Raji (cell line): ENCODE results near the gene PRLR.

Experiments used
- POLR2A ChIP-seq: IDR thresholded peaks from 2 replicates; pipeline ENCODE4 v1.6.1; 2011; ENCODE audit warnings: low read depth, low read length, control low read depth; ENCODE audit not compliant: insufficient read depth

PRLR gene

DNA sequence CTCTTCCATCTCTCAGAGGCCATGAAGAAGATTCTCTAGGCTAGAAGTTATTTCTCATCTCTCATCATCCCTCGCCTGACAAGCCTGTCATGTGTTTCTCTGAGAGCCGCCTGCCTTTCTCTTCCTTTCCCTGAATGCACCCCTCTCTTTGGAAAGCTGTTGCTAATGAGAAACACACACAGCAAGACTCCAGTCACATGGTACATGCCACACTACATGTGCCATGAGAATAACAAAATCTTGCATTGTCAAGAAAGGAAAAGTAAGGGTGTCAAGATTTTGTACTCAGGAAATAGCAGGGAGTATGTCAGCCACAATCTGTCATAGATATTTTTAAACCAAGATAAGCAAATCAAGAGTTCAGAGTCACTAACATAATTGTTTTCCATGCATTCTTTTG lies 191.4 kb downstream of the PRLR start:
- no peak for TF ChIP-seq POLR2A

DNA sequence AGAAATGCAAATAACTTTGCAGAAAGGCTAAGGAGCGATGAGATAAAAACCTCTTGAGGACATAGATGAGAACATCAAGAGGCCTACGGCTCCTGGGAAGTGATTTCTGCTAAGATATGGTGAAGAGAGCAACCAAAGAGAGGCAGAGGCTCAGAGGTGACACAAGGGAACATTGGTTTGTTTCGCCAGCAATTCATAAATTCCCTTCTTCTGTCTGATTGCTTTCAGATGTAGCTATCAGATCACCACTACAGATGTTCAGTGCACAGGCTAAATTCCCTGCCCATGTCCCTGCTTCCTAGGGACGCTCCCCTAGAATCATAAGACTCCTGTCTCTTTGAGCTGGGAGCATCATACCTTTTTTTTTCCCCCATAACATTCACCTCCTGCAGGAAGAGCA lies 193.8 kb downstream of the PRLR start:
- no peak for TF ChIP-seq POLR2A

DNA sequence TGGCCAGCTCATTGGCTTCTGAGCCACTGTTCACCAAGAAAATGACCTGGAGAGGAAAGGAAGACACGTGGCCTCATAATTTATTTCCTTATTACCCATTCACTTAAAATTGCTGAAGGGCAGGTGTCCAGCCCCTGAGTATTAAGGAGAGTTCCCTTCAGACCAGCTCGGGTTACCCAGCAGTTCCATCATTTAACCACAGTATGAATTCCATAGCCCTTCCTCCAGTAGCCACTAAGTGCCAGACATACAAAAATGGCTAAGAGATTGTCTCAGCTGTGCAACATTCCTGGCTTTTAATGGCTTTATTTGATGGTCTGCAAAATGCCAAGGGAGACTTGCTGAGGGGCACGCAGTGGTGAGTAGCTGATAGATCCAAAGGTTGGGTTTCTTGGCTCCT lies 195.0 kb downstream of the PRLR start:
- TF ChIP-seq POLR2A: no peak

DNA sequence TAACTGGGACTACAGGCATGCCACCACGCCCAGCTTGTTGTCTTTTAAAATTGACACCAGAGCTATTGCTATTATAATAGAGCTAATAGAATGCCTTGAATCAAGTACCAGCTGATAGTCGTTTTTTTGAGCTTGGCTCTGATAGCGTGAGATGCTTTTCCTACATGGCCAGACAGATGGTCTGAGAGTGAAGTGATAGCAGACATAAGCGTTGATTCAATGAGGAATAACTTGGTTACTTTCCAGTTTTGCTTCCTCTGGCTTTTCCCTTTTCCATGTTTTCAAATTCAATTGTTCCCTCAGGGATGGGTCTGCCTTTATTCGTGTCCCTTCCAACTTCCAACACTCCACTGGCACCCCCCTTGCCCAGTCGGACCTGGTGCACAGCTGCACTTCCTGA lies 197.9 kb downstream of the PRLR start:
- no peak for TF ChIP-seq POLR2A

DNA sequence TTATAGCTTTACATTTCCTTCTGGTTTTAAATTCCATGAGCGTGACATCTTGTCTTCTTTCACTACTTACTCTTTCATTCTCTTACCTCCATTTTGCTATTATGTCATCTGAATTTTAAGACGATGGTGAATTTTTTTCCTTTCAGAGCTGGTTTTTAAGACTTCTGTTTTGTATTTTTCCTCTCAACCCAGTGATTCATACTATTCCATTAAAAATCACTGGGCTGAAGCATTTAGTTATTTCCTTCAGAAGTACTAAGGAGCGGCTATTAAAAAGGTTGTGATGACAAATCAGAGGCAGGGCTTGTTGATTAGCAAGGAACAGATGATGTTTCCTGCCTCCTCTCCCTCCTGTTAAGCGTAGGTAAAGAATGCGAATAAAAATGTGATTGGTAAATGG lies 199.0 kb downstream of the PRLR start:
- TF ChIP-seq POLR2A: no peak

DNA sequence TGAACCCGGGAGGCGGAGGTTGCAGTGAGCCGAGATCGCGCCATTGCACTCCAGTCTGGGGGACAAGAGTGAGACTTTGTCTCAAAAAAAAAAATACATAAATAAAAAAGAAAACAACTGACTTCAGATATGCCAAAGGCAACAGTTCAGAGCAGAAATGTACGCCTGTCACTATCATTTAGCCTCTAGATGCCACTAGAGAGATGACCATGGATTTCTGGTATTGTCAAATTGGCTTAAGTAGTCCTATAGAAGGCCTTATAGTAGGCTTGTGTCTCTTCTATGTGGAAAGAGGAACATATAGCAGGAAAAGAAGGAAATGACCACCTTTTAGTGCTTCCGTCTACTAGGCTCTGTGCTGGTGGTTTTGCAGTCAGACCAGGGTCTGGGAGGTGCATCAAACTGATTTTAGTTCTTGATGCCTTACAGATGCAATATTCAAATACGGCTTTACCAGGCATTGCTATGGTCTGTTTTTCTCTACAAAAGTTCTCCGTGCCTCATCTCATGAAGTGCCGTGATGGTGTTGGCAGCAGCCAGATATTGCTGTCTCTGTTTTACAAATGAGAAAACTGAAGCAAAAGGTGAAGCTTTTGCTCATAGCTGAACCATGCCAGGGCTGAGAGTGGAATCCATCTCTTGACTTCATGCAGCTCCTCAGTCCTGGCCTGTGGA lies 199.7 kb downstream of the PRLR start:
- TF ChIP-seq POLR2A: no peak

DNA sequence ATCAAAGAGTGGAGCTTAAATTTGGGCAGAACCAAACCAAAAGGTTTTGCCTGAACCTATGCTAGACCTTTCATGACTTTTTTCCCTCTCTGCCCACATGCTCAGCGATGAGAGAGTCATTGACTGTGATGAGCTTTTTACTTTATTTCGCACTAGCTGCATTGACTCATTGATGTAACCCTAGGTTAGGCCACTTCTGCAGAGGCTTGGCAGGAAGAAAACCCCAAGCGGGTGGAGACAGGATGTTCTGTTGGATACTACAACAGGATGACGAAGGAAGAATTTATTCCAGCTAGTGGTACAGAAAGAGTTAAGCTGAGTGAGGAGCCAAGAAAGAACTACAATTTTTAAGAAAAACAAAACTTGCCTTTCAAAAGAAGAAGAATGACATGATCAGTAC lies 201.0 kb downstream of the PRLR start:
- TF ChIP-seq POLR2A: no peak

DNA sequence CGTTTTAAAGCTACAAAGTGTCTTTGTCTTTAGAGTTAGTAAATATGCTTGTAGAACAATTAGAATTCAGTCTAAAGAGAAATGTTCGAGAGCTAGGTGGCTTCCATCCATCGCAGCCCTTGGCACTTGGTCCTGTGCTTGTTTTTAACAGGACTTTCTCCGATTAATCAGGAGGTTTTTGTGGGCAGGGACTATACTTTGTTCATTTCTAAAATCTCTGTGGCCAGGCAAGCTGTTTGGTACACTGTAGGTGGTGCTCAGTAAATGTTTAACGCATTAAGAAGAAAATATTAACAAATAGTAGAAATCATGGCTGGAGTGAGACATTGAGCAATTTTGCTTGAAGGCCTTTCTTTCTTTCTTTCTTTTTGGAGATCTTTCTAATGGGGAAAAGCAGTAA lies 203.3 kb downstream of the PRLR start:
- no peak for TF ChIP-seq POLR2A

DNA sequence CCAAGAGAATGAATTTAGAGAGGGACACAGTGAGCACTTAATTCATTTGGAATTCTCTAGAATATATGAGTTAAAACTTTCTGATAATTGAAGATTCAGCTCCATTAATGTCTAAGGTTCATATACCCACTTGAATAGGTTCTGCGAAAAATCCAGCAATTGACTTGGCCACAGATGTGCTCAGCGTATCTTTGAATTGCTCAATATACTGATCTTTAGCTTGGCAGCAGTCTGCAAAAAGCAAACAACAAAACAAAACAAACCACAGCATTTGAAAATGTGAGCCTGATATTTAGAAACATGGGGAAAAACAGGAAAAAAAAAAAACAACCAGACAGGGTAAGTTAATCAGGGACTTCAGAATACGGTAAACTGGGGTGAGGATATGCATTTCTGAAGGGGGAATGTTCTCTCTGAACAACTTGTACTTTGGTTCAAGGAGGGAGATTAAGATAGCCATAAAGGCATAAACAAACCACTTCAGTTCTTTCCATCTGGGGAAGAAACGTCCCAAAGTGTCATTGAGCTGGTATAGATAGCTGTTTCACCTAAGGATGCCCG lies 203.9 kb downstream of the PRLR start:
- no peak for TF ChIP-seq POLR2A

DNA sequence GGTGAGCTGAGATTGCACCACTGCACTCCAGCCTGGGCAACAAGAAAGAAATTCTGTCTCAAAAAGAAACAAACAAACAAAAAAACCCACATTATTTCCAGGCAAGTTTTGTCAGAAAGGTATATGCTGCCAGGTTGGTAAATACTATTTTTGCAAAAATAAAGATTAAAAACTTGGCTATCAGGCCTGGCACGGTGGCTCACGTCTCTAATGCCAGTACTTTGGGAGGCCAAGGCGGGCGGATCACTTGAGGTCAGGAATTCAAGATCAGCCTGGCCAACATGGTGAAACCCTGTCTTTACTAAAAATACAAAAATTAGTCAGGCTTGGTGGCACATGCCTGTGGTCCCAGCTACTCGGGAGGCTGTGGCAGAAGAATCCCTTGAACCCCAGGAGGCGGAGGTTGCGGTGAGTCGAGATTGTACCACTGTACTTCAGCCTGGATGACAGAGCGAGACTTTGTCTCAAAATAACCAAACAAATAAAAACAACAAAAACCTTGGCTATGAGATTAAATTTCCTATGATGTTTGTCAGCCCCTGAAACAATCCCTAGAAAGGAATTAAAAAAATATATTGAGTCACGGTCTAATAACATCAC lies 205.3 kb downstream of the PRLR start:
- no peak for TF ChIP-seq POLR2A

DNA sequence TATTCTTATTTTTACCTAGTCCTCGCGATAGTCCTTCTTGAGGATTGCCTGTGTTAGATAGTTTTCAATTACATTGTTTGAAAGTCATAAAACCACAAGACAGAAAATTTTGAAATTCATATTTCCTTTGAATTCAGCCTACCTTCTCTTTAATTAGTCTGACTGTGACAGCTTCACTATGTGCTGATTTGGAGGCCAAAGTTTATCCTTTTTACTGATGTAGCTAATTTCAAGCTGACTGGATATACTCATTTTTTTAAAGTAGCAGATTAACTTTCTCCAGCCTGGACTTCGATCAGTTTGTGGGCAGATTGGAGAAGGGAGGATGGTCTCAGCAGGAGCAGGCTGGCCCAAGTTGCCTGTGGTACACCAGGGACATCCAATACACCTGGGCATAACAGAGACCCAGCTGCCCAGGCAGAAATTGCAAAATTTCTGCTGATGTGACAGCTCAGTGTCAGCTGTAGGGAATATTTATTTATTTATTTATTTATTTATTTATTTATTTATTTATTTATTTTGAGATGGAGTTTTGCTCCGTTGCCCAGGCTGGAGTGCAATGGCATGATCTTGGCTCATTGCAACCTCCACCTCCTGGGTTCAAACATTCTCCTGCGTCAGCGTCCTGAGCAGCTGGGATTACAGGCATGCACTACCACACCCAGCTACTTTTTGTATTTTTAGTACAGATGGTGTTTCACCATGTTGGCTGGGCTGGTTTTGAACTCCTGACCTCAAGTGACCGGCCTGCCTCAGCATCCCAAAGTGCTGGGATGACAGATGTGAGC lies 206.7 kb downstream of the PRLR start:
- TF ChIP-seq POLR2A: no peak

DNA sequence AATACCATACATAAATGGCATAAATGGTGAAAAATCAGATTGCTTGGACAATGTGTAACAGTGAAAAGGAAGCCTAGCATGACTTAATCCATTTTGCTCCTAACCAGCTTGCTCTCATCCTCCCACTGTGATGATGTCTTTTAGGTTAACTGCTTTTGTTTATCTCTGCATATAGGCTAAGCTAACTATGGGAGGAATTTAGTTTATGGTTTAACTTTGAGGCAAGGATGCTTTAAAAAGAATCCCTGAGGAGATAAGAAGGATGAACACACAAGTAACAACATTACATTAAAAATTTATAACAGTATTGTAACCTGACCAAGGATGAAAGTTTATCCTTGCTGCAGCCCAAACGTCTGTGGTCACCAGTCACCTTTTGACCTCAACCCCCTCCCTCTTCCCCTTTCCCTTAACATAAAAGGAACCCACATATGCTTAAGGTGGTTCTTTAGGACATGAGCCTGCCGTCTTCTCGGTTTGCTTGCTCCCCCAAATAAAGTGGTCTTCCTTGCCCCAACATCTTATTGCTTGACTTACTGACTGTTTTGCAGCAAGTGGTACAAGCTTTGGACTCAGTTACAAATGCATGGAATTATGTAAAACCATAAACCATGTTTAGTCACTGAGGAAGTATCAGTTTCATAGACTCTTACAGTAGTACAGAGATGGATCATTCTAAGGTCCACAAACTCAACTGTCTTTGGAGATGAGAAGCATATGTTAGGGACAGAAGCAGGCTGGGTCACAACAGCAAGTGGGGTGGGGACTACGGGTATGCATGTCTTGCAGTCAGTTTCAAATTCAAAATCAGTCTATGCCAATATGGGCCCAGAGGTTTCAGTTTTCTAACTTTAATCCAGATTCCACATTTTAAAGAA lies 213.9 kb downstream of the PRLR start:
- TF ChIP-seq POLR2A: no peak

DNA sequence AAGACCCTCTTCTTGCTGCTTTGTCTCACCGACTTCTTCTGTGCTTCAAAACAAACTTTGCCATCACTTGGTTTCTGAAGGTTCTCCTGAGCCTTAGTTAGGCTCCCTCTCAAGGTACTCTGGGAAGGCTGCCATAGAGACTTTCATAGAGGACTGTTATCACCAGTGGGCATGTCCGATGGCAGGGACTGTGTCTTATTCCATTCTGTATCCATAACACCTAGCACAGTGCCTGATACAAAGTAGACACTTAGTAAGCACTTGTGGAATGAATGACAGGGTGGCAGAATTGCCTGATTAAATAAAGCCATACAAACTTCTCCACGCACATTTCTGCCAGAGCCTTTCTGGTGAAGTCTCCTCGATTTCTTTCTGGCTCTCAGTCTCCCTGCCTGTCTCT lies 215.2 kb downstream of the PRLR start:
- TF ChIP-seq POLR2A: no peak

DNA sequence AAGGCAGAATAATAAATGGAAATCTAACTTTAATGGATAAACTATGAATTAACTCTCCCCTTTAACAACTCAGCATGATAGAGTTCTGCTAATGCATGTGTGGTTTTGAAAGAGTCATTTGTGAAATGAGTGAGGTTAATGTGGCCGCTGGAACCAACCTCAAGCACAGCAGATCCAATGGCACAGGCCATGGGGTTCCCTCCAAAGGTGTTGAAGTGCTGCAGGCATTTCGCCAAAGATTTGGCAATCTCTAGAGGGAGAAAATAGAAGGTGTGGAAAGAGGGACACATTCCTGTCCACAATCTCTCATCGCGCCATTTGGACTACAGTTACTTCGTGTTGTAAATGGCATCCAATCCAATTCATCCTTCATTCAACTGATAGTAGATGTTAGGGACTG lies 217.5 kb downstream of the PRLR start:
- TF ChIP-seq POLR2A: no peak

DNA sequence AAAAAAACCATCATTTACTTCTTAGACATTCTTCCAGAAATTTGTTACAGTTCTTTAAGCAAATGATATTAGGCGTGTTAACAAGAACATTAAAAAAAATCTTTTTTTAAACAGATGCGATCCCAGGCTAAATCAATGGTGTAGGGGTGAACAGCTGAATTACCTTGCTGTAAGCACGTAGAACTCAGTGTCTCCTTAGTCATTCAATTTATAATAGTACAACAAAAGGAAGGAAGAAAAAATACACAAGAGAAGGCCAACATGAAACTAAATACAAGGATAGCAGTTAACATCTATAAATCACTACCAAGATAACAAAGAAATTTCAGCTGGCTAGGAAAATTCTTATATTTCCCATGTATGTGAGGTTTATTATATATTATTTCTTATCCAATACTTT lies 217.9 kb downstream of the PRLR start:
- no peak for TF ChIP-seq POLR2A
